HepG2 (cell line): ENCODE data around the gene TRMT112. TPM values are rescaled to one million over a fixed set of nuclear protein-coding genes. Genes with fewer than 3 reads are reported as not detected.

Experiments used
- MEIS1 ChIP-seq: sonication (generic); formaldehyde crosslinking; IDR thresholded peaks from 2 replicates; pipeline ENCODE4 v1.9.0; 2021; ENCODE audit warnings: mild to moderate bottlenecking, missing genetic modification reagents, moderate library complexity, borderline replicate concordance
- POLR2A ChIP-seq, 2 experiments: IDR thresholded peaks; 2 replicates each; pipeline ENCODE4 v1.6.1; 2011; ENCODE audit warnings: low read depth in 2 of 2, low read length in 2 of 2, mild to moderate bottlenecking in 1 of 2, moderate library complexity in 1 of 2; ENCODE audit not compliant: insufficient read depth in 1 of 2
- PTBP1 ChIP-seq: fragments of 200-400 bp; formaldehyde crosslinking; IDR thresholded peaks from 2 replicates; pipeline ENCODE4 v1.6.1; 2018; ENCODE audit warnings: low read length, low read depth; ENCODE audit not compliant: poor library complexity, severe bottlenecking
- SPEN ChIP-seq: sonication (generic); formaldehyde crosslinking; IDR thresholded peaks from 2 replicates; pipeline ENCODE4 v1.5.1; 2020; ENCODE audit warnings: low read depth, mild to moderate bottlenecking, missing genetic modification reagents
- SSRP1 ChIP-seq: IDR thresholded peaks from 2 replicates; pipeline ENCODE4 v1.6.1; 2016; ENCODE audit warnings: control low read depth
- ZBTB33 ChIP-seq: sonication (generic); formaldehyde crosslinking; IDR thresholded peaks from 2 replicates; pipeline ENCODE4 v1.4.0; 2020; ENCODE audit warnings: missing genetic modification reagents
- ZBTB8A ChIP-seq: sonication (generic); formaldehyde crosslinking; IDR thresholded peaks from 2 replicates; pipeline ENCODE4 v1.4.0; 2020; ENCODE audit warnings: mild to moderate bottlenecking, low read depth, missing genetic modification reagents, borderline replicate concordance
- ZIK1 ChIP-seq: sonication (generic); formaldehyde crosslinking; IDR thresholded peaks from 2 replicates; pipeline ENCODE4 v1.5.0; 2020; ENCODE audit warnings: mild to moderate bottlenecking, low read depth, missing genetic modification reagents, borderline replicate concordance
- ZNF607 ChIP-seq: sonication (generic); formaldehyde crosslinking; IDR thresholded peaks from 2 replicates; pipeline ENCODE4 v1.5.1; 2020; ENCODE audit warnings: missing genetic modification reagents, mild to moderate bottlenecking, borderline replicate concordance
- ZNF839 ChIP-seq: sonication (generic); formaldehyde crosslinking; IDR thresholded peaks from 2 replicates; pipeline ENCODE4 v1.4.0; 2020; ENCODE audit warnings: missing genetic modification reagents, mild to moderate bottlenecking, borderline replicate concordance
- polyA plus RNA-seq, 8 experiments: library from polyadenylated mRNA; depleted of rRNA in 3 of 8; stranded (reverse) in 7 of 8; unstranded in 1 of 8; fragments of >200 nt; fragmentation: Illumina TruSeq in 4 of 8; extraction: Trizol in 4 of 8; gene quantifications; 2 replicates each; pipeline versions ENCODE4 v1.2.1 to v1.2.3, GENCODE V29; 2011 to 2016; ENCODE audit warnings: low read depth in 4 of 8, missing spikeins in 1 of 8, mixed read lengths in 1 of 8; ENCODE audit not compliant: insufficient read depth in 1 of 8
- total RNA-seq, 5 experiments: library from RNA; depleted of rRNA; stranded (reverse); fragments of >200 nt; fragmentation: Illumina TruSeq; extraction: Trizol; gene quantifications; 2 replicates each; pipeline ENCODE4 v1.2.3, GENCODE V29; 2016; ENCODE audit warnings: low read depth in 1 of 5
- TF ChIP-seq, protein P1 (sequence below): sonication (generic); formaldehyde crosslinking; IDR thresholded peaks from 2 replicates; pipeline ENCODE4 v1.5.1; 2020; ENCODE audit warnings: missing genetic modification reagents, mild to moderate bottlenecking, borderline replicate concordance
- TF ChIP-seq, protein P2 (sequence below): sonication (generic); formaldehyde crosslinking; IDR thresholded peaks from 2 replicates; pipeline ENCODE4 v1.5.1; 2020; ENCODE audit warnings: missing genetic modification reagents, mild to moderate bottlenecking, borderline replicate concordance
- TF ChIP-seq, protein P3 (sequence below): sonication (generic); formaldehyde crosslinking; IDR thresholded peaks from 2 replicates; pipeline ENCODE4 v1.5.0; 2020; ENCODE audit warnings: missing genetic modification reagents
- TF ChIP-seq, protein P4 (sequence below): sonication (generic); formaldehyde crosslinking; IDR thresholded peaks from 2 replicates; pipeline ENCODE4 v1.5.0; 2020; ENCODE audit warnings: missing genetic modification reagents, mild to moderate bottlenecking, borderline replicate concordance
- TF ChIP-seq, protein P5 (sequence below): sonication (generic); formaldehyde crosslinking; IDR thresholded peaks from 2 replicates; pipeline ENCODE4 v1.4.0; 2020; ENCODE audit warnings: missing genetic modification reagents

The TRMT112 gene
- total and polyA plus RNA-seq, 2 of the 13 experiments (the other 11 are each of a cell fraction or from before 2014, with no cell fraction given): 186 to 409 TPM

DNA sequence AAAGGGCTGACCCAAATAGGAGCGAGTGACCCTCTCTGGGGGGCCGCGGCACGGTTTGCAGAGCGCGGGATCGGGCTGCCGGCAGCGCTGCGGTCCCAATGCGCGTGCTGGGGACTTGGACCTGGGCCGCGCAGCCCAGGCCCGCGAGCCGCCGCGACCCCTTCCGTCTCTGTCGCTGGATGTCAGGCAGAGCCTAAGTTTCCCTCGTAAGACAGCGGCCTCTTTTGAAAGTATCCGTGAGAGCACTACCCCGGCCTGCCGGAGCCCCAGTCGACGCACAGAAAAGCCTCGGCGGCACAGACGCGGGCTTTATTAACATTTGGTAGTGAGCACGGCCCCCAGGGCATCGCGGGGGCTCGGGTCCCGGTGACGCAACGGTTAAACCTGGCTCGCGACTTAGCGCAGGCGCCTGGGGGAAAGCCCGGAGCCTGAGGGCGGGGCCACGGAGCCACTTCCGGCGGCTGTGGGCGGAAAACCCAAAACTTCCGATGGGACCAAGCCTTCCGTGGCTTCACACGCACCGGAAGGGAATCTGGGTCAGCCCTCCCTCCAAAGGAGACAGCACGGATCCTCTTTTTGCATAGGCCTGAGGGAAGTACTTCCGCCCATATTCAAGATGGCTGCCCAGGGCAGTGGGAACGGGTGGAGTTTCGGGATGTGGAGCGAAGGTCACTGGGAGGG lies 47.7 kb downstream of the TRMT112 start (continued):
- TF ChIP-seq, protein P1, sequence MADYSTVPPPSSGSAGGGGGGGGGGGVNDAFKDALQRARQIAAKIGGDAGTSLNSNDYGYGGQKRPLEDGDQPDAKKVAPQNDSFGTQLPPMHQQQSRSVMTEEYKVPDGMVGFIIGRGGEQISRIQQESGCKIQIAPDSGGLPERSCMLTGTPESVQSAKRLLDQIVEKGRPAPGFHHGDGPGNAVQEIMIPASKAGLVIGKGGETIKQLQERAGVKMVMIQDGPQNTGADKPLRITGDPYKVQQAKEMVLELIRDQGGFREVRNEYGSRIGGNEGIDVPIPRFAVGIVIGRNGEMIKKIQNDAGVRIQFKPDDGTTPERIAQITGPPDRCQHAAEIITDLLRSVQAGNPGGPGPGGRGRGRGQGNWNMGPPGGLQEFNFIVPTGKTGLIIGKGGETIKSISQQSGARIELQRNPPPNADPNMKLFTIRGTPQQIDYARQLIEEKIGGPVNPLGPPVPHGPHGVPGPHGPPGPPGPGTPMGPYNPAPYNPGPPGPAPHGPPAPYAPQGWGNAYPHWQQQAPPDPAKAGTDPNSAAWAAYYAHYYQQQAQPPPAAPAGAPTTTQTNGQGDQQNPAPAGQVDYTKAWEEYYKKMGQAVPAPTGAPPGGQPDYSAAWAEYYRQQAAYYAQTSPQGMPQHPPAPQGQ (CRISPR knock-in tag): no peak
- TF ChIP-seq ZBTB8A (CRISPR knock-in tag) (no peak), ZIK1 (CRISPR knock-in tag) (no peak; the same call in 1 of the 2 replicates), POLR2A (IDR thresholded peaks at IDR 0.05; ENCODE audit: insufficient read depth in 1 of 2, low read depth in 2 of 2, low read length in 2 of 2) (no peak), SSRP1 (CRISPR knock-in tag) (no peak), SPEN (CRISPR knock-in tag) (no peak; the same call in none of the 2 replicates), ZBTB33 (CRISPR knock-in tag) (no peak; the same call in 1 of the 2 replicates), ZNF607 (CRISPR knock-in tag) (no peak; the same call in 1 of the 2 replicates), ZNF839 (no peak; the same call in none of the 2 replicates), PTBP1 (no peak), MEIS1 (no peak)
- TF ChIP-seq, protein P2, sequence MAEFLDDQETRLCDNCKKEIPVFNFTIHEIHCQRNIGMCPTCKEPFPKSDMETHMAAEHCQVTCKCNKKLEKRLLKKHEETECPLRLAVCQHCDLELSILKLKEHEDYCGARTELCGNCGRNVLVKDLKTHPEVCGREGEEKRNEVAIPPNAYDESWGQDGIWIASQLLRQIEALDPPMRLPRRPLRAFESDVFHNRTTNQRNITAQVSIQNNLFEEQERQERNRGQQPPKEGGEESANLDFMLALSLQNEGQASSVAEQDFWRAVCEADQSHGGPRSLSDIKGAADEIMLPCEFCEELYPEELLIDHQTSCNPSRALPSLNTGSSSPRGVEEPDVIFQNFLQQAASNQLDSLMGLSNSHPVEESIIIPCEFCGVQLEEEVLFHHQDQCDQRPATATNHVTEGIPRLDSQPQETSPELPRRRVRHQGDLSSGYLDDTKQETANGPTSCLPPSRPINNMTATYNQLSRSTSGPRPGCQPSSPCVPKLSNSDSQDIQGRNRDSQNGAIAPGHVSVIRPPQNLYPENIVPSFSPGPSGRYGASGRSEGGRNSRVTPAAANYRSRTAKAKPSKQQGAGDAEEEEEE: no peak; the same call in 1 of the 2 replicates
- TF ChIP-seq, protein P3, sequence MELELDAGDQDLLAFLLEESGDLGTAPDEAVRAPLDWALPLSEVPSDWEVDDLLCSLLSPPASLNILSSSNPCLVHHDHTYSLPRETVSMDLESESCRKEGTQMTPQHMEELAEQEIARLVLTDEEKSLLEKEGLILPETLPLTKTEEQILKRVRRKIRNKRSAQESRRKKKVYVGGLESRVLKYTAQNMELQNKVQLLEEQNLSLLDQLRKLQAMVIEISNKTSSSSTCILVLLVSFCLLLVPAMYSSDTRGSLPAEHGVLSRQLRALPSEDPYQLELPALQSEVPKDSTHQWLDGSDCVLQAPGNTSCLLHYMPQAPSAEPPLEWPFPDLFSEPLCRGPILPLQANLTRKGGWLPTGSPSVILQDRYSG (CRISPR knock-in tag): no peak
- TF ChIP-seq, protein P4, sequence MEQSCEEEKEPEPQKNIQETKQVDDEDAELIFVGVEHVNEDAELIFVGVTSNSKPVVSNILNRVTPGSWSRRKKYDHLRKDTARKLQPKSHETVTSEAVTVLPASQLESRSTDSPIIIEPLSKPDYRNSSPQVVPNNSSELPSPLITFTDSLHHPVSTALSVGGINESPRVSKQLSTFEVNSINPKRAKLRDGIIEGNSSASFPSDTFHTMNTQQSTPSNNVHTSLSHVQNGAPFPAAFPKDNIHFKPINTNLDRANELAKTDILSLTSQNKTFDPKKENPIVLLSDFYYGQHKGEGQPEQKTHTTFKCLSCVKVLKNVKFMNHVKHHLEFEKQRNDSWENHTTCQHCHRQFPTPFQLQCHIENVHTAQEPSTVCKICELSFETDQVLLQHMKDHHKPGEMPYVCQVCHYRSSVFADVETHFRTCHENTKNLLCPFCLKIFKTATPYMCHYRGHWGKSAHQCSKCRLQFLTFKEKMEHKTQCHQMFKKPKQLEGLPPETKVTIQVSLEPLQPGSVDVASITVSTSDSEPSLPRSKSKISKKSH (CRISPR knock-in tag): no peak; the same call in 1 of the 2 replicates
- TF ChIP-seq, protein P5, sequence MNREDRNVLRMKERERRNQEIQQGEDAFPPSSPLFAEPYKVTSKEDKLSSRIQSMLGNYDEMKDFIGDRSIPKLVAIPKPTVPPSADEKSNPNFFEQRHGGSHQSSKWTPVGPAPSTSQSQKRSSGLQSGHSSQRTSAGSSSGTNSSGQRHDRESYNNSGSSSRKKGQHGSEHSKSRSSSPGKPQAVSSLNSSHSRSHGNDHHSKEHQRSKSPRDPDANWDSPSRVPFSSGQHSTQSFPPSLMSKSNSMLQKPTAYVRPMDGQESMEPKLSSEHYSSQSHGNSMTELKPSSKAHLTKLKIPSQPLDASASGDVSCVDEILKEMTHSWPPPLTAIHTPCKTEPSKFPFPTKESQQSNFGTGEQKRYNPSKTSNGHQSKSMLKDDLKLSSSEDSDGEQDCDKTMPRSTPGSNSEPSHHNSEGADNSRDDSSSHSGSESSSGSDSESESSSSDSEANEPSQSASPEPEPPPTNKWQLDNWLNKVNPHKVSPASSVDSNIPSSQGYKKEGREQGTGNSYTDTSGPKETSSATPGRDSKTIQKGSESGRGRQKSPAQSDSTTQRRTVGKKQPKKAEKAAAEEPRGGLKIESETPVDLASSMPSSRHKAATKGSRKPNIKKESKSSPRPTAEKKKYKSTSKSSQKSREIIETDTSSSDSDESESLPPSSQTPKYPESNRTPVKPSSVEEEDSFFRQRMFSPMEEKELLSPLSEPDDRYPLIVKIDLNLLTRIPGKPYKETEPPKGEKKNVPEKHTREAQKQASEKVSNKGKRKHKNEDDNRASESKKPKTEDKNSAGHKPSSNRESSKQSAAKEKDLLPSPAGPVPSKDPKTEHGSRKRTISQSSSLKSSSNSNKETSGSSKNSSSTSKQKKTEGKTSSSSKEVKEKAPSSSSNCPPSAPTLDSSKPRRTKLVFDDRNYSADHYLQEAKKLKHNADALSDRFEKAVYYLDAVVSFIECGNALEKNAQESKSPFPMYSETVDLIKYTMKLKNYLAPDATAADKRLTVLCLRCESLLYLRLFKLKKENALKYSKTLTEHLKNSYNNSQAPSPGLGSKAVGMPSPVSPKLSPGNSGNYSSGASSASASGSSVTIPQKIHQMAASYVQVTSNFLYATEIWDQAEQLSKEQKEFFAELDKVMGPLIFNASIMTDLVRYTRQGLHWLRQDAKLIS (CRISPR knock-in tag): no peak
